Cardiac fibroblast (primary cell): ENCODE data around the gene POLA2.

Experiments used
- DNase-seq, 2 donors: peaks; one replicate each; pipeline versions ENCODE4 v3.0.0 to v3.0.0-alpha.2; 2010; ENCODE audit warnings: low read depth in 2 of 2
- H3K4me3 ChIP-seq, 2 donors: replicated peaks in 1 of 2; 1 replicate in 1 of 2; 2 replicates in 1 of 2; pipeline ENCODE4 v1.5.1; 2011; ENCODE audit warnings: low read depth in 2 of 2, low read length in 2 of 2, mild to moderate bottlenecking in 2 of 2, moderate library complexity in 1 of 2
- CTCF ChIP-seq: IDR thresholded peaks from one replicate; pipeline ENCODE4 v1.5.1; 2011; ENCODE audit warnings: low read depth, mild to moderate bottlenecking, low read length, inconsistent platforms

The POLA2 gene

DNA sequence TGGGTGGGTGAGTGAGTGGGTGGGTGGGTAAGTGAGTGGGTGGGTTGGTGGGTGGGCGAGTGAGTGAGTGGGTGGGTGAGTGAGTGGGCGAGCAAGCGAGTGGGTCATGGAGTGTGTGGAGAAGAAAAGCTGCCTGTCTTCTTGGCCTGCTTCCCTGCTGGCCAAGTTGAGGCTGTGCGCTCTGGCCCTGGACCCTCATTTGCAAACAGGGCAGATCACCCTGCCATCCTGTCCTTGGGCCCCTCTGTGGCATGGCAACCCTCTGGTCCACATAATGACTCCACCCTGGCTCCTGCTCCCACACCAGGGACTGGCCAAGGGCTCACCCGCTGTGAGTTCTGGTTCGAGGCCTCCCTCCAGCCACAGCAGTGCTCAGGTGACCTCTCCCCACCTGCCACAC lies 44.9 kb upstream of the POLA2 start:
- H3K4me3 ChIP-seq, result no peak overlapping the region
- no peak for DNase-seq
- TF ChIP-seq CTCF, result no peak

- no peak overlapping the region for H3K4me3 ChIP-seq
- no peak for DNase-seq
- no peak for TF ChIP-seq CTCF
Measured at GRCh38 chr11:65217441-65218423, 44.0 kb upstream of the POLA2 start.

DNA sequence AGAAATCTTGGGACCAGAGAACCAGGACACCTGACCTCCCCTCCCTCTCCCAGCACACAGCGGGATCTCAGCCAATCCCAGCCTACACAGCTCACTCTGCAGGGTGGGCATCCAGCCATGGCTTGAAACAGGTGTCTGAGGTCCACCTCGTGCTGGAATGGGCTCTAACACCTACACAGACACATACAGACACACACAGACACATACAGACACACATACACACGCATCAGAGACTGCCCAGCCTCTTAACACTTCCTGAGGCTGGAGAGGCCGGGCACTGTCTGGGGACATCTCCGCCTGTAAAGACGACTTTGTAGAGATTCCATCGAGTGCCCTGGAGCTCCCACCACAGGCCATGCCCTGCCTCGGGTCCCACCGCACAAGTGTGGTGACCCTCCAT lies 43.3 kb upstream of the POLA2 start:
- DNase-seq, result no peak

GRCh38 chr11:65219930-65220213 lies 41.9 kb upstream of the POLA2 start:
- DNase-seq, result peak; percentile 12 to 17
- no peak overlapping the region for H3K4me3 ChIP-seq
- TF ChIP-seq CTCF, result no peak

More for the DNA sequence above, 43.3 kb upstream of the POLA2 start:
- no peak for TF ChIP-seq CTCF
- no peak overlapping the region for H3K4me3 ChIP-seq

DNA sequence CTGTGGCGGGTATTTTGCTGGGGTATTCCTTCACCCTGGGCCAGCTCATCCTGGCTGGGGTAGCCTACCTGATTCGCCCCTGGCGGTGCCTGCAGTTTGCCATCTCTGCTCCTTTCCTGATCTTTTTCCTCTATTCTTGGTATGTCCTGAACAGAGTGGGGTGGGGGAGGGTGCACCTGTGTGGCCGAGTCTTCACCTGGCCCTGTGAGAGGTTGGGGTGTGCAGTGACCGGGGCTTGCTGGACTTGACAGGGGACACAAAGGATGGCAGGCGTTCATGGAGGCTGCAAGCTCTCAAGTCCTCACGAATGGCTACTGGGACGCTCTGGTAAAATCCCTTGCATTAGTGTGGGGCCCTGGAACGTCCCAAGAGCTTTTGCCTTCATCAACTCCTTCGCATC lies 40.7 kb upstream of the POLA2 start:
- H3K4me3 ChIP-seq, result no peak overlapping the region
- no peak for TF ChIP-seq CTCF
- no peak for DNase-seq

DNA sequence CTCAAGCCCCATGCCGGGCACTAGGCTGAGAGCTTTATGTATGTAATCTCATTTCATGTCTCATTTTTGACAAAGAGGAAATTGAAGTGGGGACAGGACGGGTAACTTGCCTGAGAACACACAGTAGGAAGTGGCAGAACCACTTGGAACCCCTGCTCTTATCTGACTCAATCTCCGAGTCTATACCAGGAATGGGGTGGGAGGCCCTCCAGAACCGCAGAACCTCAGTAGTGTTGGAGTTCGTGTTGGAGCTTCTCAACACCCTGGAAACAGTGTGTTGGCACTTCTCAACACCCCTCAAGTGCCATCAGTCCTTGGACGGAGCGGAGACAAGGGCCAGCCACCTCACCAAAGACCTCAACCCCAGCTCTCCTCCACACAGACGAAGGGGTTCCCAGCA lies 38.8 kb upstream of the POLA2 start:
- DNase-seq, result no peak
- TF ChIP-seq CTCF, result no peak
- no peak overlapping the region for H3K4me3 ChIP-seq

- DNase-seq, result peak; percentile 75 to 77
- TF ChIP-seq CTCF, result no peak
- H3K4me3 ChIP-seq, result no peak overlapping the region
Measured at GRCh38 chr11:65224930-65225278, 36.9 kb upstream of the POLA2 start.
